GM18505 (cell line): ENCODE data around the gene PDE10A.

ENCODE experiments used
- ATAC-seq: cut with Tn5 transposase; IDR thresholded peaks from one replicate; pipeline ENCODE4 v1.9.1; 2021; ENCODE audit not compliant: unreplicated experiment
- POLR2A ChIP-seq: IDR thresholded peaks from 4 replicates; pipeline ENCODE4 v1.6.1; 2011; ENCODE audit warnings: borderline replicate concordance; ENCODE audit not compliant: insufficient read depth, insufficient read length; ENCODE audit errors: extremely low read depth

PDE10A gene

GRCh38 chr6:165653607-165654006 lies 9.4 kb downstream of the PDE10A start:
- TF ChIP-seq POLR2A = no peak
- no peak for ATAC-seq

- ATAC-seq = no peak
- TF ChIP-seq POLR2A = no peak
These were observed 9.8 kb downstream of the PDE10A start for GRCh38 chr6:165653196-165653595.

DNA sequence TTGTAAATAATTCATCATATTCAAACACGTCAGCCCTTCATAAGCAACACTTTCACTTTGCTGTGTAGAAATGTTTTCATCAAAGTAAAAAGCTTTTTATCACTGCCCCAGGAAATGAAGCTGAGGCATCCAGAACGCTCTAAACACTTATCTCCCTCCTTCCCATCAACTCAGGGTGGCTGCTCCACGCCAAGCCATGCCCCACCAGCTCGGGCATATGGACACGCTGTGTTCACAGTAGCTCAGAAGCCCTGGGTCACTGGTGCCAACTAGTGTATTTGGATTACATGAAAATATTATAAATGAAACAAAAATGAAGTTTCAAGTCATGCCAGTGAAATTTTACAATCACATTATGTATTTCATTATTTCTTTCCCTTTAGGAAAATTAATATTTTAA lies 10.3 kb downstream of the PDE10A start:
- TF ChIP-seq POLR2A = no peak
- ATAC-seq = no peak

DNA sequence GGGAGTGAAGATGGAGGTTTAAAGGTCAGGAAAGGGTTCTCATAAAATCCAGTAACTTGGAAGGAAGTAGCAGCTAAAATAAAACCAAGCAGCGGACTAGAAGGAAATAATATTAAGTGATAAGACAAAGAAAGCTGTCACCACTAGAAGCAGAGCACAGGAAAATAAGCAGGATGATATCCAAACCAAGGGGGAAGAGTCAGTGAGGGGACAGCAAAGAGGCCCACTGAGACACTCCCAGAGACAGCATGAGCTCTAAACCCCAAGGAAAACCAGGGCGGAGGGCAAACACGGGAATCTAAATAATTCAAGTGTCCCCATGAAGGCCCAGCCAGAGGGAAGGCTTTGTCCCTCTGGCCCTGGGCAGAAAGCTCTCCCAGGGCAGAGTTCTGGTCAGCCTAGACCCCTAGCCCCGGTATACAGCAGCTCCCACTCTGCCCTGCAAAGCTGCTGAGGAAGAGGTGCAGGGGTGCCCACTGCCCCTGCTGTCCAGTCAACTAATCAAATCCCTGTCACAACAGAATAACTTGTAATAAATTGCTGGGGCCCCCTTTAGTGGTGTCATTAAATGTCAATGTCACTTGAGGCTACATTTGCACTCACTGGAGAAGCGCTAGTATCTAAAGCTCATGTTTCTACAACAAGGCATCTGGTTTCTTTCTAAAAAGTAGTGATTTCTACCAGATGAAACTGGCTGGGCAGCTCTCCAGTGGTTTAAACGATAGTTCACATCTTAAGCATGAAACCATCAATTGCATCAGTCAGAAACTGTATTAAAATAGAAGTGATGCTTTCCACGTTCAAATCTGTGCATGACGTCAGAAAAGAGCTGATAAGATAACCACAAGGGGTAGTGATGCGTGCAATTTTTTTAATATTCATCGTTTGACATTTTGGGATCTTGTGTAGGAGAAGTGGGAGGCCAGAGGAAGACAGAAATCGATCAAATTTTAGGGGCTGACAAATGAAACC lies 13.6 kb downstream of the PDE10A start:
- TF ChIP-seq POLR2A = no peak
- ATAC-seq = no peak

DNA sequence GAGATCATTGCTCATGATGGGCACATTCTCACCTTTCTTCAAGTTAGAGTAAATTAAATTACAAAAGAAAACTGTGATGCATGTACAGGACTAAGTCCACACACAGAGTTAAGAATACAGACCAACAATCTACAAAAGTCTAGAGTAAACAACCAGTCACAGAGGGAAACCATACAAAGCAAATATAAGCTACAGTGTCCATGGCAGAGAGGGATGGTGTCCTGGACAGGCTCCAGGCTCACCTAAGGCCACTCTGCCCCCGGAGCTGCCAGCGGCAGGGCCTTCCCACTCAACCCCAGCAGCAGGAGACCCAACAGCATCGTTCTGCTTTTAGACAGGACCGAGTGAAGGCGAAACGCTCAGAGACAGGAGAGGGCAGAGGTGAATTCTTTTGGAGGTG lies 16.0 kb downstream of the PDE10A start:
- no peak for ATAC-seq
- no peak for TF ChIP-seq POLR2A

GRCh38 chr6:165645919-165646318 lies 17.1 kb downstream of the PDE10A start:
- ATAC-seq = no peak
- TF ChIP-seq POLR2A = no peak

GRCh38 chr6:165644586-165645266 lies 18.3 kb downstream of the PDE10A start:
- no peak for ATAC-seq
- TF ChIP-seq POLR2A = no peak

DNA sequence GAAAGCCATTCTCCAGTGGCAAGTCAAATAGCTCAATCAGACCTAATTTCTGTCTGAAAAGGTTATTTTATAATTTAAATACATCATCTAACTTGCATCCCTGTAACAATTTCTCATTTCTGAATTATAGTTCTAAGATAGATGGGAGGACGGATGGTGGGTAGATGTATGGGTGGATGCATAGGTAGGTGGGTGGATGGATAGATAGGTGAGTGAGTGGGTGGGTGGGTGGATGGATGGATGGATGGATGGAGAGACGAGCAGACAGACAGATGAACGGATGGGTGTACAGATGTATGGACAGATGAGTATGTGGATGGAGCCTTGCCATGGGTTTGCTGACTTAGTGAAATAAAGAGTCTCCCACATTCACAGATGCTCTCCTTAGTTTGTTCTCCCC lies 20.0 kb downstream of the PDE10A start:
- ATAC-seq = no peak
- TF ChIP-seq POLR2A = no peak

DNA sequence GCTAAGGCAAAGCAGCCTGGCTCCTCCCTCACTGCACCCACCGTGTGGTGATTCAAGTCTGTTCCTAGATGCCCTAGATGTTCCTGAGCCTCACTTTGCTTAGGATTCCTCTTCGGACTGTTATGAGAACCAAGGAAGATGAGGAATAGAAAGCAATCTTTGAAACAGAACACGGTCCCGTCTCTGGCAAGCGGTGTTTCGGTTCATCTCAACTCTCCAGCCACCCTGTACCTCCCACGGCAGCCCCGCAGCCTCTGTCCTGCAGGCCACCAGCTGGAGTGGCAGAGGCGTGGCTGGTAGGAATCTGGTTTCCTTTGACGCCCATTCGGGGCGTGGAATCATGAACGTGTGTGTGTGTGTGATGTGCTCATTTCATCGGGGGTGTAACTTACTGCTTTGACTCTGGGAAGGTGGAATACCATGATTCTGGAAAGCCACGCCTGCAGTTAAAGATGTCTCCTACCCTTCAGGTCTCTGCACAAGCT lies 21.3 kb downstream of the PDE10A start:
- no peak for ATAC-seq
- no peak for TF ChIP-seq POLR2A

DNA sequence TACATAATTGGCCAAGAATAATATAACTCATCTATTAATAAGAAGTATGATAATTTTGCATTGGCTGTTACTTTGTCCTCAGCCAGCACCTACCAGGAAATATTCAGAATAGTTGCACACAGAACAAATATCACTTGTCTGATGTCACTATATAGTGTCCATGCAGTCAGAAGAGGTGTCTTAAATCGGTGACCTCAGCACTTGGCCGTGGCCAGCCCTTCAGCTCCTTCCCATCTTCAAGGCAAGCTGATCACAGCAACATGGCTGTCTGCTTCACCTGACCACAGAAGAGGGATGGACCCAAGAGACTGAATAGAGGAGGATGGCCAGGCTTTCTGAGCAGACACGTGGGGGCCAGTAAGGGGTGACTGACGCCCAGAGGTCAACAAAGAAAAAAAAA lies 22.2 kb downstream of the PDE10A start:
- TF ChIP-seq POLR2A = no peak
- ATAC-seq = no peak

DNA sequence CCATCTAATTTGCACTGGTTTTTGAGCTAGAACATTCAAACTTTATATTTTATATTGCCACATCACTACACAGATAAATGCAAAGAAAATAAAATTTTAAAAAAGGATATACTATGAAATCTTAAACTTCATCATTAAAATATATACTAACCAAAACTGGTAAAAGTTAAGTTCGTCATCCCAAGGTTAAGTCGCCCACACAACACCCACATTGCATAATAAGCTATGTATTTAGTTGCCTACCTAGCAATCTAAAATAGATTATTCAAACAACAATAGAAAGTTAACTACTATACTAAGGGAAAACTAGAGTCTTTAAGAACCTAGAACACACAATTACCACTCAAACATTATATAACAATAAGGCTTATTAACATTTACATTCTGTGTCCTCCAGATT lies 24.5 kb downstream of the PDE10A start:
- no peak for TF ChIP-seq POLR2A

DNA sequence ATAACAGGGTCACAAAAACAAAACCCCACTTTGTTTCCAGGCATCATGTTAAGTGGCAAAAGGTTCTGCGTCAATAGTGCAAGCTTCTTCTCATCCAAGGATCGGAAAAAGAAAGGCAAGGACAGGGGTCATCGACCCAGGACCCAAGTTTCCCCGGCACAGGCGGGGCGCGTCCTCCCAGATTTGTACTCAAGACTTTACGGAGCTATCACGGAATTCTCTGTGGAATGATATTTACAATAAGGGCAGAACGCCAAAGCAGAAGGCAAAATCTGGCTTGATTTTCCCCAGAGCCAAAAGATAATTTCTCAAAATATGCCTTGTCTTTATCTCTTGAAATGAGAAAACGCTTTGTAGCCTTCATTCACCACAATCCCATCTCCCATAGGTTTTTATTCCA lies 25.5 kb downstream of the PDE10A start:
- TF ChIP-seq POLR2A = no peak
- no peak for ATAC-seq

More for the DNA sequence above, 24.5 kb downstream of the PDE10A start:
- no peak for ATAC-seq

GRCh38 chr6:165636402-165637048 lies 26.5 kb downstream of the PDE10A start:
- ATAC-seq = no peak
- TF ChIP-seq POLR2A = no peak
